Measurements from ENCODE around the gene VPS51. TPM values are rescaled to one million over a fixed set of nuclear protein-coding genes. Genes with fewer than 3 reads are reported as not detected.

The VPS51 gene
- total and polyA plus RNA-seq, 2 of the 13 experiments (the other 11 are each of a cell fraction or from before 2014, with no cell fraction given), result 76.3 to 90.6 TPM

- no peak for TF ChIP-seq ZBTB33 (CRISPR knock-in tag; IDR thresholded peaks at IDR 0.05)
- no peak for TF ChIP-seq ZNF503 (CRISPR knock-in tag; IDR thresholded peaks at IDR 0.05)
- peak; percentile 86 for TF ChIP-seq NFYC (CRISPR knock-in tag; IDR thresholded peaks at IDR 0.05)
- TF ChIP-seq NKX3-1 (CRISPR knock-in tag; IDR thresholded peaks at IDR 0.05), result no peak; the same call in 1 of the 2 replicates
- no peak for TF ChIP-seq RNF2 (conservative IDR thresholded peaks at IDR 0.05; ENCODE audit: low read depth)
- no peak for TF ChIP-seq TCF7 (IDR thresholded peaks at IDR 0.05; ENCODE audit: low read depth)
- TF ChIP-seq DMTF1 (CRISPR knock-in tag; IDR thresholded peaks at IDR 0.05), result no peak
- TF ChIP-seq FUBP1 (CRISPR knock-in tag; IDR thresholded peaks at IDR 0.05; ENCODE audit: borderline replicate concordance), result no peak
- TF ChIP-seq ZSCAN21 (CRISPR knock-in tag; IDR thresholded peaks at IDR 0.05; ENCODE audit: borderline replicate concordance), result no peak
- TF ChIP-seq ZFYVE20 (CRISPR knock-in tag; IDR thresholded peaks at IDR 0.05; ENCODE audit: borderline replicate concordance, low read depth), result no peak
- TF ChIP-seq RBFOX2 (IDR thresholded peaks at IDR 0.05; ENCODE audit: low read depth, low read length), result peak; percentile 98
- no peak for TF ChIP-seq ZNF362 (CRISPR knock-in tag; IDR thresholded peaks at IDR 0.05; ENCODE audit: borderline replicate concordance)
- 0 out of 2 replicates have a peak, but pooled peaks have one; percentile 7 for TF ChIP-seq ZNF609 (CRISPR knock-in tag; IDR thresholded peaks at IDR 0.05; ENCODE audit: borderline replicate concordance)
Measured at GRCh38 chr11:65111744-65112545, 15.9 kb downstream of the VPS51 start, which contains the start of gene TM7SF2 (continued).
